CD4-positive, alpha-beta T cell treated with Interleukin-10 for 1 hour (primary cell): Measurements from ENCODE around the gene ISCU.
"Not testable (repeated sequence)": the region's sequence is repeated elsewhere in the genome, so short reads cannot be mapped to it uniquely, and the experiment has no call there.

ENCODE experiments used
- DNase-seq: peaks from one replicate; pipeline ENCODE4 v3.0.0-alpha.2; 2020

ISCU gene

GRCh38 chr12:108547686-108548085, 14.7 kb upstream of the ISCU start:
- no peak for DNase-seq

GRCh38 chr12:108548954-108549521, 13.4 kb upstream of the ISCU start:
- DNase-seq, result no peak

- DNase-seq, result no peak
Measured at GRCh38 chr12:108551535-108551934, 10.9 kb upstream of the ISCU start.

- DNase-seq, result no peak
Measured at GRCh38 chr12:108553799-108554198, 8.6 kb upstream of the ISCU start.

GRCh38 chr12:108555383-108555782, 7.0 kb upstream of the ISCU start:
- DNase-seq, result not testable (repeated sequence)

- no peak for DNase-seq
Measured at GRCh38 chr12:108559007-108559655, 3.3 kb upstream of the ISCU start.

GRCh38 chr12:108559748-108560147, 2.6 kb upstream of the ISCU start:
- DNase-seq, result no peak

- no peak for DNase-seq
Measured at GRCh38 chr12:108560321-108560721, 2.1 kb upstream of the ISCU start.

GRCh38 chr12:108560752-108561719, 1.4 kb upstream of the ISCU start, which contains the start of gene SART3:
TSS of gene SART3 (minus strand) at chr12:108561173. CDS start at chr12:108561154, 19 bp downstream.
- peak; percentile 91 for DNase-seq

GRCh38 chr12:108561852-108562347, 496 bp upstream of the ISCU start:
- DNase-seq, result peak; percentile 19

GRCh38 chr12:108563136-108563803, 874 bp downstream of the ISCU start:
- DNase-seq, result peak; percentile 91

GRCh38 chr12:108563804-108564151, 1.4 kb downstream of the ISCU start:
- no peak for DNase-seq

- no peak for DNase-seq
Measured at GRCh38 chr12:108564724-108565123, 2.3 kb downstream of the ISCU start.

- no peak for DNase-seq
Measured at GRCh38 chr12:108565146-108565545, 2.8 kb downstream of the ISCU start.

- DNase-seq, result peak; percentile 63
Measured at GRCh38 chr12:108565976-108566375, 3.6 kb downstream of the ISCU start.

- no peak for DNase-seq
Measured at GRCh38 chr12:108566452-108566851, 4.1 kb downstream of the ISCU start.

- no peak for DNase-seq
Measured at GRCh38 chr12:108567406-108568337, 5.3 kb downstream of the ISCU start.

GRCh38 chr12:108568338-108569154, 6.2 kb downstream of the ISCU start:
- DNase-seq, result peak; percentile 73

- no peak for DNase-seq
Measured at GRCh38 chr12:108570743-108571608, 8.6 kb downstream of the ISCU start.
